ENCODE results near the gene SPSB4.

Gene SPSB4

GRCh38 chr3:141089339-141090152, 38.4 kb downstream of the SPSB4 start:
- peak overlapping the region; percentile 56 for H3K4me2 ChIP-seq (ENCODE audit: low read length)
- H3K27ac ChIP-seq = peak overlapping the region; percentile 85
- no peak overlapping the region for H3K9ac ChIP-seq
- no peak overlapping the region for H3K4me3 ChIP-seq (ENCODE audit: low read depth, low read length)
- H3K27me3 ChIP-seq (ENCODE audit: control insufficient read depth, insufficient read depth, low read length) = no peaks in the 10 kb centered on the region
- TF ChIP-seq CTCF (IDR thresholded peaks at IDR 0.05) = no peak
- H3K36me3 ChIP-seq (ENCODE audit: control insufficient read depth, insufficient read depth, low read length) = no peaks in the 10 kb centered on the region
- no peaks in the 10 kb centered on the region for H3K79me2 ChIP-seq
- H3K9me3 ChIP-seq (ENCODE audit: control insufficient read depth, low read length) = no peaks in the 10 kb centered on the region
- peaks cover 63% of the 10 kb centered on the region for H3K4me1 ChIP-seq
- peak overlapping the region; percentile 23 for H2AFZ ChIP-seq

GRCh38 chr3:141091426-141091825, 40.3 kb downstream of the SPSB4 start:
- TF ChIP-seq CTCF (IDR thresholded peaks at IDR 0.05) = no peak
- Histone ChIP-seq H3K79me2 (peaks cover 11% of the 10 kb centered on the region), H3K27me3 (ENCODE audit: control insufficient read depth, insufficient read depth, low read length) (no peaks in the 10 kb centered on the region), H3K36me3 (ENCODE audit: control insufficient read depth, insufficient read depth, low read length) (no peaks in the 10 kb centered on the region), H3K4me3 (ENCODE audit: low read depth, low read length) (no peak overlapping the region), H3K27ac (peak overlapping the region; percentile 48), H3K4me2 (ENCODE audit: low read length) (peak overlapping the region; percentile 43), H3K9ac (no peak overlapping the region), H3K9me3 (ENCODE audit: control insufficient read depth, low read length) (no peaks in the 10 kb centered on the region), H2AFZ (peak overlapping the region; percentile 1), H3K4me1 (peaks cover 63% of the 10 kb centered on the region)

DNA sequence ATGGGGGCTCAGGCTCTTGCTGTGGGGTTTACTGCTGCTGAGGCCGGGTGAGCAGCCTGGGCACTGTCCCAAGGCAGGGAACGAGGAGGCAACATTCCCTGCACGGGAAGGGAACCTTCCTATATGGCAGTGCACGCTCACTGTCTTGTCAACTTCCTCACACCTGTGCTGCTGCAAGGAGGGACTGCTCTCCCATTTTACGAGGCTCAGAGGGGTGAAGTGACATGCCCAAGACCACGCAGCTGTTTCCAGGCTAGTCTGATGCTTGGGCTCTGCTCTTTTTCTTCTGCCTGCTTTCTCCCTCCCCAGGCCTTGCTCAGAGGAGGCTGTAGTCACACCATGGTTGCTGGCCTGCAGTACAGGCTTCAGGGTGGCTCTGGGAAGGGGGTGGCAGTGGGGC, 41.5 kb downstream of the SPSB4 start:
- Histone ChIP-seq H3K27ac (no peak overlapping the region), H3K9me3 (ENCODE audit: control insufficient read depth, low read length) (no peaks in the 10 kb centered on the region), H3K79me2 (peaks cover 17% of the 10 kb centered on the region), H2AFZ (no peak overlapping the region), H3K4me1 (peaks cover 60% of the 10 kb centered on the region), H3K4me3 (ENCODE audit: low read depth, low read length) (no peak overlapping the region), H3K4me2 (ENCODE audit: low read length) (no peak overlapping the region), H3K36me3 (ENCODE audit: control insufficient read depth, insufficient read depth, low read length) (no peaks in the 10 kb centered on the region), H3K9ac (no peak overlapping the region), H3K27me3 (ENCODE audit: control insufficient read depth, insufficient read depth, low read length) (no peaks in the 10 kb centered on the region)
- TF ChIP-seq CTCF (IDR thresholded peaks at IDR 0.05) = no peak

- Histone ChIP-seq H3K79me2 (peaks cover 17% of the 10 kb centered on the region), H3K4me3 (ENCODE audit: low read depth, low read length) (no peak overlapping the region), H3K9ac (no peak overlapping the region), H3K9me3 (ENCODE audit: control insufficient read depth, low read length) (no peaks in the 10 kb centered on the region), H3K27me3 (ENCODE audit: control insufficient read depth, insufficient read depth, low read length) (no peaks in the 10 kb centered on the region), H2AFZ (peak overlapping the region; percentile 15), H3K4me2 (ENCODE audit: low read length) (no peak overlapping the region), H3K36me3 (ENCODE audit: control insufficient read depth, insufficient read depth, low read length) (no peaks in the 10 kb centered on the region), H3K27ac (no peak overlapping the region), H3K4me1 (peaks cover 56% of the 10 kb centered on the region)
- no peak for TF ChIP-seq CTCF (IDR thresholded peaks at IDR 0.05)
Measured at GRCh38 chr3:141093397-141093796, 42.2 kb downstream of the SPSB4 start.

Data from parathyroid adenoma (tissue), 2 donors.